H1 (cell line): ENCODE data around the gene ATG7. TPM values are rescaled to one million over a fixed set of nuclear protein-coding genes. Genes with fewer than 3 reads are reported as not detected.

Experiments used
- BACH1 ChIP-seq: IDR thresholded peaks from 2 replicates; pipeline ENCODE4 v1.6.1; 2012; ENCODE audit warnings: low read length, improper control_type of control experiment
- FOSL1 ChIP-seq: IDR thresholded peaks from 2 replicates; pipeline ENCODE4 v1.6.1; 2011; ENCODE audit warnings: mild to moderate bottlenecking, low read depth, low read length, moderate library complexity; ENCODE audit not compliant: insufficient read depth
- HDAC2 ChIP-seq, 2 experiments: fragments of 300-600 bp in 1 of 2; sonication (generic) in 1 of 2; IDR thresholded peaks; 2 replicates each; pipeline ENCODE4 v1.6.1; 2011 to 2012; ENCODE audit warnings: low read depth in 2 of 2, low read length in 2 of 2, mild to moderate bottlenecking in 2 of 2, moderate library complexity in 2 of 2, borderline replicate concordance in 1 of 2, inconsistent platforms in 1 of 2
- polyA plus RNA-seq, 7 experiments: library from polyadenylated mRNA; depleted of rRNA in 3 of 7; stranded (reverse) in 5 of 7; unstranded in 2 of 7; fragments of >200 nt in 5 of 7; fragments of 200-250 nt in 2 of 7; gene quantifications; 1 replicate in 5 of 7; 2 replicates in 1 of 7; 4 replicates in 1 of 7; pipeline versions ENCODE4 v1.2.1 to v1.2.3, GENCODE V29; 2011 to 2013; ENCODE audit warnings: missing spikeins in 2 of 7, mixed read lengths in 2 of 7
- total RNA-seq: library from RNA; stranded (reverse); fragmentation: NEBNext Ultra II Directional; extraction: Animal tissue kit (Norgen Biotek cat#: 25700); gene quantifications from 2 replicates; pipeline ENCODE4 v1.2.1, GENCODE V29; 2021

Gene ATG7
- total and polyA plus RNA-seq, 2 of the 8 experiments (the other 6 are each of a cell fraction or from before 2014, with no cell fraction given), result 15.0 to 19.1 TPM

- TF ChIP-seq FOSL1 (no peak), BACH1 (no peak), HDAC2 (IDR thresholded peaks at IDR 0.05; ENCODE audit: borderline replicate concordance in 1 of 2, low read depth in 2 of 2, low read length in 2 of 2) (no peak)
These were observed 226.0 kb downstream of the ATG7 start (continued) for GRCh38 chr3:11498177-11498576.
